DMS153 treated with DMSO at 0.1 percent for 48 hours (cell line): ENCODE measurements around the gene CEND1.

Experiments
- DNase-seq: peaks from one replicate; lab custom pipeline; 2025; ENCODE audit not compliant: unreplicated experiment; lab: John Stamatoyannopoulos, UW

Gene CEND1

DNA sequence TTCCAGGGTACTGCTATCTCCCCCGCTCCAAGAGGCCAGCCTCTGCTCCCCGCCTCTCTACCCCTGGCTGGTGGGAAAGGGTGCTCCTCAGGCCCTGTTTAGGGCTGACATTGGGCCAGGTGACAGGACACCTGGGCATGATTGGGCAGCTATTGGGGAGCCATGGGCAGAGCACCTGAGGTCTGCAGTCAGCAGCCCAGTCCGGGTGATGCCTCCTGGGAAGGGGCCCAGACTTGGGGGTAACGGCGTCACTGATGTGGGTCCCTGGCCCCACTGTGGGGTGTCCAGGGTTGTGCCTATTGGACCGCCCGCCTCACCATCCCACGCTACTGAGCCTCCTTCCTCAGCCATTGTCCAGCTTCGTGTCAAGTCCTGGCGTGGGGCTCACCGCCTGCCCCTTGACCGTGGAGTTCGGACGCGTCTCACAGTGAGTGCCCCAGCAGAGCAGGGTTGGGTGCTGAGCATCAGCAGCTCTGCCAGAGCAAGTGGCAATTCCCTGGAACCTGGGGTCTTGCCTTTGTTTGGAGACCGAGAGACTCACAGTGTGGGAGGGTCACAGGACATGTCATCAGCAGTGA is 9.8 kb downstream of the CEND1 start:
- no peak for DNase-seq

DNA sequence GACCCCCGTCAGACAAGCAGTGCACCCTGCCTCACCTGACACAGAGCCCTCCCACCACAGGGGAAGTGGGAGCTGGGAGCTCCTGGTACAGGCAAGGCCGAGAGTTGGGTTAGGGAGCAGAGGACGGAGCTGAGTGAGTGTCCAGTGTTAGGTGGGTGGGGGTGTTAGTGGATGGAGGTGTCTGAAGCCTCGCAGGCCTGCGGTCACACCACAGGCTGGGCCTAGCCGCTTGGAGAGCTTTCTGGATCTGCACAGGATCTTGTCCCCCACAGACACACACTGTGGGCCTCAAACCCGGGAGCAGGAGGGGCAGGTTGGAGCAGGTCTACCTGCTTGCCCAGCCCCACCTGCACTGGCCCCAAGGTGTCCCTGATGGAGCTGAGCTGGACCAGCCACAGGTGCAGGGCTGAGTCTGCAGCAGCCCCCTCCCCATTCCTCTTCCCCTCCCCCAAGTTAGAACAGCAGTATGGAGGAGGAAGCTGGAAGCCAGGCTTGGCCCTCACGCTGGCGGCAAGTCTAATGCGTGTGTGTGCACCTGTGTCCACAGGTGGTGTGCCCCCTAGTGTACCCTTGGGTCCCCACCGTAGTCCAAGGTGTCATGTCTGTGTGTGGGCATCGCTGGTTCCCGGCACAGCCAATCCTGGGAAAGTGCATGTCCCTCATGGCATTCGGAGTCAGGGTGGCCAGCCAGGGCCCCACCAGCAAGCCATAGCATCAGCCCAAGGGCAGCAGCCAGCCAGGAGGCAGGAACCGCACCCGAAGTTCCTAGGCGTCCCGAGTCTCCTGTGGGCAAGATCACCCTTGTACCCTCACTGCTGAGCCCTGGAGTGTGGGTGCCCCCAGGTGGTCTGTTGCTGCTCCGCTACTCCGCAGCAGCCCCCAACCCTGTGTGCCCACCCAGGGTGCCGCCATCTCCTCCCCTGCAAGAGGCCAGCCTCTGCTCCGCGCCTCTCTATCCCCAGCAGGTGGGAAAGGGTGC is 10.6 kb downstream of the CEND1 start:
- DNase-seq, result no peak

DNA sequence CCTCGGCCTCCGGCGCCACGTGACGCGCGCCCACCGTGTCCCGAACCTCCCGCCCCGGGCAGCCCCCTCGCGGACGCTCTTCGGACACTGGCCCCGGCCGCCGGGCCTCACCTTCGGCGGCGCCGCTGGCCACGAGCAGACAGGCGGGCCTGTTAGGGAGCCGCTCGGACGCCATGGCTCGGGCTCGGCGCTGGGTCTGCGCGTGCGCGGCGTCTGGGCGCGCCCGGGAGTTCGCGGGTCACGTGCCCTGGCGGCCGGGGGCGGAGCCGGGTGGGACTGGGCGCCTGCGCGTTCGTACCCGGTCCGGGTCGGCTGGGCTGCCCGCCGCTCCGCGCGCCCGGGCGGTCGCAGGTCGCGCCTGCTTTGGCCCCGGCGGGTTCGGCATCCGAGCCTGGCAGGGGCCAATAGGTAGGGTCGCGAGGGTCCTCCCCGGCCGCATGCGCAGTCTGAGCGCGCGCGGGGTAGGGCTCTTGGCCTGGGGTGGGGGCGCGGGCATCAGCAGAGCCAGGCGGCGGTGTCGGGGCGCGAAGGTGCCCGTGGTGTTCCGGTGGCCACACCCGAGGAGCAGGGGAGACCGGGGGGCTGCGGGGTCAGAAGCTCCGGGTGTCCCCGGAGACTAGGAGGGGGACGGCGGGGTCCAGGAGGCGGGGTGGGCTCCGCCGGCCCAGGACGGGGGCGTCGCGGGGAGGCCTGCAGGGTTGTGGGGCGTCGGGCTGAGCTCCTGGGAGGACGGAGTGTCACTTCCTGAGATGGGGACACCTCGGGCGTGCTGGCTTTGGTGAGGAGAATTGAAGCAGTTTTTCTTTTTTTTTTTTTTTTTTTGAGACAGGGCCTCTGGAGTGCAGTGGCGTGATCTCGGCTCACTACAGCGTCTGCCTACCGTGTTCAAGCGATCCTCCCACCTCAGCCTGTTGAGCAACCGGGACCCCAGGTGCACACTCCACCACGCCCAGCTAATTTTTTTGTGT is 12.3 kb downstream of the CEND1 start, which contains the start of gene GATD1:
TSS of gene GATD1 (minus strand) at position 200 of the 968 bp plus-strand sequence. CDS start at position 175, 25 bp downstream.
- DNase-seq, result peak; percentile 73

DNA sequence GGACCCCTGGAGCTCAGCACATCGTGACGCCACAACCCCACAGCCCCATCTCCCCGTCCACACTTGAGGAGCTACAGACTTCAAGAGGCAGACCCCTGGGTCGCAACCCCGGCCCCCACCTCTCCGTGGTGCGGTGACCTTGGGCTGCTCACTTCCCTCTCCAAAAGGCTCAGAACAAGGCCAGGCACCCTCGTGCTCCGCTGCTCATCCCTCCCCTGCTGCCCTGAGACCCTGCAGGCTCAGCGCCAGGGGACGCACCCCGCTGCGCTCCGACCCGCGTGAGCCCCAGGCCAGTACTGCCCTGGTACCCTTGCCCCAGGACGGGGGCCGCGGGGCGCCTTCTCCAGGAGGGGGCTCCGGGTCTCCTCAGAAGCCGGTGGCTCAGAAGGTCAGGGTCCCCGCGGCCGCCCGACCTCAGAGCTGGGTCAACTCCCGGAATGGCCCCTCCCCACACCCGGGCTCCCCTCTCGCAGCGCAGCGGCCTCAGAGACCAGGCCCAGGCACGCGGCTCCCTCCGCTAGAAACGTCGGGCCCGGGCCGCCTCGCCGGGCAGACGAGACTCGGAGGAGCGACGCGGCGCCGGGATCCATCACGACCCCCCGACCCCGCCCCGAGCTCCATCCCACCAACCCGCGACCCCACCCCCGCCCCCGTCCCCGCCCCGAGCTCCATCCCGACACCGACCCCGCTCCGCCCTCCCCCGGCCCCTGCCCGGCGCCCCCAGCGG is 13.2 kb downstream of the CEND1 start:
- no peak for DNase-seq

DNA sequence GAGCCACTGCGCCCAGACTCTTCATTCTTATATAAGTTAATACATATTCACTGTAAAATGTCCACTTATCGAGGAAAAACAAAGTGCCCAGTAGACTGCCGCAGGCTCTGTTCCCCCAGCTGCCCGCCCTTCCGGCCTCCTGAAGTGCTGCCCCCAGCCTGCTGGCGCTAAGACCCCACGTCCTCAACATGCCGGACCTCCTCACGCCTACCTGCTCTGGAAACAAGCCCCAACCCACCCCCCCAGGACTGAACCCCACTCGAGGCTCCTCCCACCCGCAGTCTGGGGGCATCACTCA is 13.7 kb downstream of the CEND1 start:
- no peak for DNase-seq

DNA sequence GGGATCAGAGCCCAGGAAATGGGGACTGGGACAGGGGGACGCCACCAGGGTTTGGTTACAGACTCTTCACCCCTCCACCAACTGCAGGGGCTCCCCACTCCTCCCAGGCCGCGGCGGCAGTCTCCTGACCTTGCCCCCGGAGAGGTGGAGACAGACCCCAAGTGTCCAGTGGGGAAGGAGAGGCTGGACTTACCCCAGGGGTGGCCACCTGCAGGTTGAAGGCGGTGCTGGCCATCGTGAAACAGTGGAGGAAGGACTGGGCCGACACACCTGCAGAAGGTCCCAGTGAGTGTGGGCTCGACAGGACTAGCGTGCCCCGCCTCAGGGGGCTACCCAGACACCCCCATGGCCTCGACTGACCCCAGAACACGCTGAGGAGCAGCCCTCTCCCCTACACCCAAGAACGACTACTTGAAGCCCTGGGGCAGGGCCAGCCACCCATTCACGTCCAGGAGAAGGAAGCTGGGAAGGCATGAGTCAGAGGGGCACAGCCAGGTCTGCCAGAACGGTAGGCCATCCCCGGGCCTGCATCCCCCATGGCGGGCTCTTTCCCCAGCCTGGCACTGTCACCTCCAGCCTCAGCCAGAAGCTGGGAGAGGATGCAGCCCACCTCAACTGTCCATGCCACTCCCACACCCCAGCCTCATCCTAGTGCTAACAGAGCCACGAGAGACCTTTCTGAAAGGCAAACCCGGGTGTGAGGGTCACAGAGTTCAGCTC is 14.9 kb downstream of the CEND1 start:
- DNase-seq, result no peak

DNA sequence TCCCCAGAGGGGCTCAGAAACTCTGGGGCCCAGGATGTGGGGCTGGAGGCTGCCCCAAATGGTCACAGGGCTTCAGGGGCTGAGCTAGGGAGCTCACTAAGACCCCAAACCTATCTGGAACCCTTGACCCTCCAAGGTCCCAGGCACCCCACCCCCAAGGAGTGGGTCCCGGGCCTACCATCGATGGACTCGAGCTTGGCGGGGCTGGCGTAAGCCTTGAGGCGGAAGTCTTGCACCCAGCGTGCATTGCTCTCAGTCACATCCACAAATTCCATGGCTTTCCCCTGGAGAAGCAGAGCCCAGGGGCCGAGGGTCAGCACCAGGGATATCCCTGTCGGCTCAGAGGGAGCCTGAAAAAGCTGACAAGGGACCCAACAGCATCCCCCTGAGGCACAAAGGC is 16.1 kb downstream of the CEND1 start:
- no peak for DNase-seq

DNA sequence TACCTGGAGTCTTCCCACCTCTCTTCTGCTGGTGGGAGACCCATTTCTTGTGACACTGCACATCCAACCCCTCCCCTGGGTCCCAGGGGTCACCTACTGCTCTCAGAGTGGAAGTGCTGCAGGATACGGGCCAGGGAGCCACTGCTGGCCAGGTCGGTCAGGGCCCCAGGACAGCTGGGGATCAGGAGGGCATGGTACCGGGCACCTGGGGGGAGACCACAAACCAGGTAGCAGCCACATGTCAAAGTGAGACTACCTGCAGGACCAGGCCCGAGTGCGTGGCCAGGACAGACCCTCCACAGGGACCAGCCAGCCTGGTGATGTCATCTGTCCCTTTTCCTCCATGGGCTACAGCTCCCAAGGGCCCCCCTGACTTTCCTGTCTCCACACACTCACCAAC is 16.5 kb downstream of the CEND1 start:
- no peak for DNase-seq

DNA sequence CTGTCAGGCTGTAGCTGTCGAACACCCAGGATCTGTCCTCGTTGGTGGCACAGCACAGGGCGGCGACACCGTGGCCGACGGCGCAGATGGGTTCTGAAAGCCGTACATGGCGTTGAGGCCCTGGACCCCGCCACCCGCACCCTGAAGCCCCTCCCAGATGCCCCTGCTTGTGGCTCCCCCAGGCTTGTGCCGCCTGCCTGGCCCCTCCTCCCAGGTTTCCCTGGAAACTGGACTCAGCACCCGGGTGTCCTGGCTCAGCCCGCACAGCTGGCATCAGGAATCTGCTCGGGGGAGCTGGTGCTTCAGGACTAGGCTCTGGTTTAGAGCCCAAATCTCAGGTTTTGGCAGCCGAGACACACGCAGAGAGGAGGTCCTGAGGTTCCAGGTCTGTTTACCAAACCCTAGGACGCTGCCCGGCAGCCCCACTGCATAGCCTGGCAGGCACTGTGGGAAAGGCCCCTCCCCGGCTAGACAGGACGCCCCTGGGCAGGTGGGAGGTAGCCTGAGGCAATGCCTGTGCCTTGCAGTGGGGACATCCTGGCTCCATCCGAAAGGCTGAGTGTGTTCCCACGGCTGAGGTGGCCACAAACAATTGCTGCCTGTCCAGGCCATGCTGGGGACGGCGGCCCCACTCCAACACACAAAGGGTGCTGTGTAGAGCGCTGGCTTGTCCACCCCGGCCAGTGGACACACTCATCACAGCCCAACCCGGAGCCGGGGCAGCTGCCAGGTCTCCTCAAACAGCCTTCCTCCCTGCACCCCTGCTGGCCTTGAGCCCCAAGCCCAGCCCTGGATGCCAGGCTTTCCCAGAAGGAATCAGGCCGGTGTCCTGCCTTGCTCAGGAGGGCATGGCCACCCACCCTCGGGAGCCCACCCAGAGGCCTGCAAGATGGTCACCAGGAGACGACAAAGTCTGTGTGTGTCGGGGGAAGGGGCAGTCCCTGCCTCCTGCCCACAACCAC is 17.2 kb downstream of the CEND1 start:
- DNase-seq, result no peak

DNA sequence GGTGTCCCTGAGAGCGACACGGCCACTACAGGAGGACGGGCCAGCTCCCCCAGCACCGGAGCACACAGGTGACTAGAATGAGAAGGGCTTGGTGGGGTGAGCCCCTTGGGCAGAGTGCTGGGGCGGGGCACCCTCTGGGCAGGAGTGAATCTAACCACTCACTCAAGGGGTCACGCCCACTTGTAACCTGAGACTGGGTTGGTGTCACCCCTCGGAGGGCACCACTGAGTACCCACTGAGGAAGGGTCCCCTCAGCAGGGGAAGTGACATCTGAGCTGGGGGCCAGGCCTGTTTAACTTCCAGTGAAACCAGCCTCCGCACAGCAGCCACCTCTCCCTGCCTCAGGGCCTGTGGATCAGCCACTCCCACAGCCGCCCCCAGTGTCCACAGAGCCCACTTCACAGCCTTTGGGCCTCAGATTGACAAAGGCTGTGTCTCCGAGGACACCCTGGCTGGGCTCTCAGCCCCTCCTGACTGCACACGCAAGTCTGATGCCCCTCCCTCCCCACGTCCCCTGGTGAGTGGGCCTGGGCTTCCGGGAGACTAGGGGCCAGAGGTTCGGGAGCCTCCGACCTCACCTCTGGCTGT is 18.2 kb downstream of the CEND1 start:
- DNase-seq, result no peak

DNA sequence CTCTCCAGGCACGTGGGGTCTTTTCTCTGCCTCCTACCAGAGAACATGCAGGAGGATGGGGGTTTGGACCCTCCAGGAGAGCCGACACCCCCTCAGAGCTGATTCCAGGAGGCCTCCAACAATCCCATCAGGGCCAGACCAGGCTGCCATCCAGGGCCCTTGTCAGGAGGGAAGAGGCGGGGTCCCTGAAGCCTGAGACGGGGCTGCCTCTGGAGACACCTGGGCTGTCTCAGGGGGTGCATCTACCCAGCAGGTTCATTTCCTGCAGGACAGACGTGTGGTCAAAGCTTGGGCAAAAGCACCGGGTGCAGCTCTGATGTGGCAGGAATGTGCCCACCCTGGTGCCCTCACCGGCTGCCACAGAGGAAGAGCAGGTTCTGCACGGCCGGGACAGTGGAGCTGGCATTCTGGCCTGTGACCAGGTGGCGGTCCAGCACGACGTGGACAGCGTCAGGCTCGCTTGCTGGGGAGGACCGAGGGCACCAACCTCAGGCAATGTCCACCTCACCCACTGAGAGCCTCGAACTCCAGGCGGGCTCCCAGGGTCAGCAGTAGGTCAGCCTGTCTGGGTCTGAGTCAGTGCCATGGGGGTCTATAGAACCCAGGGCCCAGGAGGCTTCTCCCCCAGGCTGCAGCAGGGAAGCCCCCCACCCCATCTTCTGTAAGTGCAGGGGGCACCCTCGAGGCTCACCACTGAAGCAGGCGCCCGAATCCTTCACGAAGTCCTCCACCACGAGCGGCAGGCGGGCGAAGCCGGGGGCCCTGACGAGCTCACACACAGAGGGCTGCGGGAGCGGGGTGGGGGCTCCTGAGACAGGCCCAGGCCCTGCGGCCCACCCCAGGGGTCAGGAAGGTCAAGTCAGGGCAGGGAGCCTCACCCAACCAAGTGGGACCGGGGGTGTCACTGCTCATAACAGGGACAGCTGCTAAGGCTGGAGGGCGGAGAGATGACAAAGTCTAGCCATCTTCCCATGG is 19.0 kb downstream of the CEND1 start:
- DNase-seq, result no peak

DNA sequence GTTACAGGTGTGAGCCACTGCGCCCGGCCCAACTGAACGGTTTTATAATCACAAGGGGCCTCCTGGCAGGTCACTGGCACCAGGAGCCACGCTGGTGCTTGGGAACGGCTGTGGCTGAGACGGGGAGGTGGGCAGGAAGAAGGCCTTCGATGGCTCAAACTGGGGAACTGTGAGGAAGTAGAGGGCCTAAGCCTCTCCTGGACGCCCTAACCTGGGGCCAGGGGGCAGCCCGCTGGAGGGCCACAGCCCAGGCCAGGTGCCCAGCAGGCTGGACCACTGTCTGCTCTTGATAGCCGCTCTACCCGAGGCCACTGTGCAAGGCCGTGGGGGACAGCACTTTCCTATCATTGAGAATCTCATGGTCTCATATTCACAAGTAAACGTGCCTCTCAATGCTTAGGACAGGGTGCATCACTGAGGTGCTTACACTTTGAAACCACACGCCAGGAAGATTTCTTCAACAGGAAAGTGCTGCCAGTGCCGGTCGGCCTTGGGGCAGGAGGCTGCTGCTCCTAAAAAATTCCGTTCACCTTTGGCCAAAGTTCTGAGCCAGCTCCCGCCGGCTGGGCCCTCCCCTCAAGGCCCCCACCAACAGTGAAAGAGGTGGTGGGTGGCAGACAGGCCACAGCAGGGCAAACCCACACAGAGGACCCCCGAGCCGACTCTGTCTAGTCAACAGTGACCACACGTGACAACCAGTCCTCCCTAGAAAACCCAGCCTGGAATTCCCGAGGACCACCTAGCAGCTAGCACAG is 19.8 kb downstream of the CEND1 start:
- DNase-seq, result no peak

DNA sequence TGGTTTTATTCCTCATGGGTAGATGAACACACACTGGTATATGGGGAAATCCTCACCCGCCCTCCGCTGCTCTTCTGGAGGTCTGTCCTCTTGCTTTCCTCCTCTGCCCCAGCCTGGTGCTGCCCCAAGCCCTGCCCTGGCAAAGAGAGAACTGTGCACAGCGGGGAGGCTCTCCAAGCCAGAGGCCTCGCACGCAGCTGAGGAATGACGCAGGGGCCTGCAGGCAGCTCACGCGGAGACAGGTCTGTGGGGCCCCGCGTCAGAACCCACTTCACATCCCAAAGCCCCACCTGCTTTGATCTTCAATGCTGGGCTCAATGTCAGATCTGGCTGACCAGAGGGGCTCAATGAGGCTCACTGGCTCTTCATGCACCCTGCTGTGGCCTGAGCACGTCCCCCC is 22.7 kb downstream of the CEND1 start:
- DNase-seq, result no peak

DNA sequence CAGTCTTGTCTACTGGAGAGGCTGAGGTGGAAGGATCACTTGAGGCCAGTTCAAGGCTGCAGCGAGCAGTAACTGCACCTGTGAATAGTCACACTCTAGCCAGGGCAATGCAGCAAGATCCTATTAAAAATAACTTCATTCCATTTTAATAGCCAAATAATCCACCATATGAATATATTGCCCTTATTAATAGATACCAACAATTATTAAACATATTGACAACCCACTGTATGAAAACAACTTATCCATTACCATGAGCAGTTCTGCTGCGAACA is 23.0 kb downstream of the CEND1 start:
- no peak for DNase-seq

DNA sequence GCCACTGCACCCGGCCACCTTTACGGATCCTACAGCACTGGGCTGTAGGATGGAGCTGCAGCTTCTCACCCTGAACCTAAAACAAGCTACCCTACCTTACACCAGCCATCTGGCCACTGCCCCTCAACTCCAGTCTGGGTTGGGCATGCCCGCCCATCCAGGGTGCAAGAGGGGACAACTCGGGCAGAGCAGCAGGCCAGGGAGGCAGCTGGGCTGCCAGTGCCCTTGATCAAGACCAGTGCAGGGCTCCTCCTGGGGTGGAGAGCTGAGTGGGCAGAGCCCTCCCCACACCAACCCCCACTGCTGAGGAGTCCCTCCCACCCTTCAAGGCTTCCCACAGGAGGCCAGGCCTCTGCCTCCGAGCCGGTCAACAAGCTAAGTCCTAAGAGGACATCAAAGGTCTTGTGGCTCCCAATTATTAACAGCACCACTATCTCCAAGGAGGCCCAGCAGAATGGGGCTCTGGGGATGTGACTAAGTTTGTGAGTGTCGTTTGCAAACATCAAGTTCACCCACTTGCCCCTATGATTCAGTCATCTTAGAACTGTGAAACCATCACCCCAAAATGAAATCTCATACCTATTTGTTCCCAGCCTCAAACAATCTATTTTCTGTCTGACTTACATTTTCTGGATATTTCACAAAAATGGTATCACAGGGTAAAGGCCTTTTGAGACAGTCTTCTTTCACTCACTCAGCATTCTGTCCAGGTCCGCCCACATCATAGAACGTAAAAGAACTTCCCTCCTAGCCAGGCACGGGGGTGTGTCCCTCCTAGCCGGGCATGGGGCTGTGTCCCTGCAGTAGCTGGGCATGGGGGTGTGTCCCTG is 23.6 kb downstream of the CEND1 start:
- no peak for DNase-seq

DNA sequence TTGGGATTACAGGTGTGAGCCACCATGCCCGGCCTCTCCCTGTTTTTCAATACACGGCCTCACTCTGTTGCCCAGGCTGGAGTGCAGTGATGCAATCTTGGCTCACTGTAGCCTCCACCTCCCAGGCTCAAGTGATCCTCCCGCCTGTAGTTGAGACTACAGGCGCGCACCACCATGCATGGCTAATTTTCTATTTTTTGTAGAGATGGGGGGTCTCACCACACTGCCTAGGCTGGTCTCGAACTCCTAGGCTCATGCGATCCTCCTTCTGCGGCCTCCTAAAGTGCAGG is 24.1 kb downstream of the CEND1 start:
- DNase-seq, result no peak
